Glomerular endothelial cell (primary cell): ENCODE measurements around the gene ACIN1. TPM values are rescaled to one million over a fixed set of nuclear protein-coding genes. Genes with fewer than 3 reads are reported as not detected.

Experiments
- DNase-seq: peaks from one replicate; pipeline ENCODE4 v3.0.0-alpha.2; 2011; ENCODE audit warnings: low read depth, low spot score; ENCODE audit errors: extremely low read depth
- total RNA-seq: library from RNA; depleted of rRNA; stranded (reverse); fragments of >200 nt; gene quantifications from 2 replicates; pipeline ENCODE4 v1.2.3, GENCODE V29; 2015

ACIN1 gene
- total RNA-seq, 1 donor from 2014 or later: 142 TPM

GRCh38 chr14:23047034-23047634 is 47.8 kb downstream of the ACIN1 start:
- DNase-seq: no peak

GRCh38 chr14:23045419-23046357 is 49.2 kb downstream of the ACIN1 start:
- no peak for DNase-seq

- DNase-seq: no peak
Observed at GRCh38 chr14:23044840-23045239, 50.1 kb downstream of the ACIN1 start.

GRCh38 chr14:23043754-23044153 is 51.2 kb downstream of the ACIN1 start:
- no peak for DNase-seq

GRCh38 chr14:23043145-23043544 is 51.8 kb downstream of the ACIN1 start:
- DNase-seq: no peak

- DNase-seq: no peak
Observed at GRCh38 chr14:23042162-23042965, 52.6 kb downstream of the ACIN1 start, which contains the start of gene PSMB11. Gene PSMB11, plus strand, starts transcription at chr14:23042212. Its CDS starts 14 bp downstream, at chr14:23042226.

GRCh38 chr14:23041729-23042128 is 53.2 kb downstream of the ACIN1 start:
- DNase-seq: no peak

- no peak for DNase-seq
Observed at GRCh38 chr14:23040100-23040499, 54.8 kb downstream of the ACIN1 start.

- DNase-seq: no peak
Observed at GRCh38 chr14:23035303-23036144, 59.4 kb downstream of the ACIN1 start.

- peak; percentile 97 for DNase-seq
Observed at GRCh38 chr14:23034498-23035302, 60.2 kb downstream of the ACIN1 start, which contains the start of gene PSMB5. Gene PSMB5, minus strand, starts transcription at chr14:23034900. Its CDS starts 19 bp downstream, at chr14:23034881.

GRCh38 chr14:23033801-23034497 is 61.0 kb downstream of the ACIN1 start:
- DNase-seq: no peak

- DNase-seq: no peak
Observed at GRCh38 chr14:23033251-23033727, 61.6 kb downstream of the ACIN1 start.

GRCh38 chr14:23030936-23031335 is 64.0 kb downstream of the ACIN1 start:
- no peak for DNase-seq

GRCh38 chr14:23028799-23029198 is 66.1 kb downstream of the ACIN1 start:
- DNase-seq: no peak

GRCh38 chr14:23025151-23025814 is 69.7 kb downstream of the ACIN1 start:
- no peak for DNase-seq

- no peak for DNase-seq
Observed at GRCh38 chr14:23024612-23025075, 70.3 kb downstream of the ACIN1 start.

- DNase-seq: no peak
Observed at GRCh38 chr14:23023795-23024152, 71.2 kb downstream of the ACIN1 start.
